Liver (tissue), 9 donors: ENCODE measurements around the gene RABL2B. TPM values are rescaled to one million over a fixed set of nuclear protein-coding genes. Genes with fewer than 3 reads are reported as not detected.

ENCODE experiments used
- DNase-seq: peaks from one replicate; pipeline ENCODE4 v3.0.0-alpha.2; 2017; ENCODE audit warnings: low spot score
- H3K27ac ChIP-seq, 2 donors: one replicate each; pipeline ENCODE4 v1.7.0; 2013; ENCODE audit warnings: inconsistent platforms in 2 of 2, low read length in 2 of 2, control low read depth in 1 of 2, low read depth in 1 of 2, mild to moderate bottlenecking in 1 of 2
- H3K27me3 ChIP-seq, 4 donors: one replicate each; pipeline versions ENCODE4 v1.6.1 to v1.7.0; 2013; ENCODE audit warnings: low read length in 3 of 4, inconsistent platforms in 1 of 4, mild to moderate bottlenecking in 1 of 4, moderate library complexity in 1 of 4; ENCODE audit not compliant: control insufficient read depth in 4 of 4, insufficient read depth in 4 of 4
- H3K36me3 ChIP-seq, 4 donors: one replicate each; pipeline versions ENCODE4 v1.6.1 to v1.7.0; 2013; ENCODE audit warnings: low read length in 3 of 4, mild to moderate bottlenecking in 3 of 4, low read depth in 1 of 4, moderate library complexity in 1 of 4; ENCODE audit not compliant: control insufficient read depth in 4 of 4, insufficient read depth in 3 of 4
- H3K4me1 ChIP-seq, 4 donors: one replicate each; pipeline versions ENCODE4 v1.6.1 to v1.7.0; 2013; ENCODE audit warnings: low read length in 3 of 4, mild to moderate bottlenecking in 3 of 4, moderate library complexity in 1 of 4; ENCODE audit not compliant: control insufficient read depth in 4 of 4, insufficient read depth in 4 of 4
- H3K4me3 ChIP-seq, 3 donors: one replicate each; pipeline versions ENCODE4 v1.6.1 to v1.7.0; 2013; ENCODE audit warnings: low read length in 3 of 3, control low read depth in 1 of 3, low read depth in 1 of 3, mild to moderate bottlenecking in 1 of 3
- H3K9ac ChIP-seq, 2 donors: one replicate each; pipeline ENCODE4 v1.7.0; 2013; ENCODE audit warnings: low read length in 2 of 2, mild to moderate bottlenecking in 2 of 2, moderate library complexity in 2 of 2, control low read depth in 1 of 2, low read depth in 1 of 2
- H3K9me3 ChIP-seq, 4 donors: one replicate each; pipeline versions ENCODE4 v1.6.1 to v1.7.0; 2013; ENCODE audit warnings: low read length in 3 of 4; ENCODE audit not compliant: control insufficient read depth in 4 of 4
- ATF3 ChIP-seq: IDR thresholded peaks from 2 replicates; pipeline ENCODE4 v1.6.1; 2016; ENCODE audit warnings: antibody characterized with exemption
- EGR1 ChIP-seq, 2 donors: IDR thresholded peaks; 2 replicates each; pipeline ENCODE4 v1.6.1; 2016 to 2018; ENCODE audit warnings: antibody characterized with exemption in 2 of 2, low read depth in 2 of 2
- FOXA1 ChIP-seq: IDR thresholded peaks from 2 replicates; pipeline ENCODE4 v1.6.1; 2016; ENCODE audit warnings: antibody characterized with exemption
- FOXA2 ChIP-seq: IDR thresholded peaks from 2 replicates; pipeline ENCODE4 v1.6.1; 2016; ENCODE audit warnings: antibody characterized with exemption
- GABPA ChIP-seq, 2 donors: IDR thresholded peaks in 1 of 2; conservative IDR thresholded peaks in 1 of 2; 2 replicates each; pipeline ENCODE4 v1.6.1; 2016; ENCODE audit warnings: antibody characterized with exemption in 2 of 2, mild to moderate bottlenecking in 1 of 2, moderate library complexity in 1 of 2
- HNF4G ChIP-seq: IDR thresholded peaks from 2 replicates; pipeline ENCODE4 v1.6.1; 2016; ENCODE audit warnings: antibody characterized with exemption
- JUND ChIP-seq, 2 donors: IDR thresholded peaks; 2 replicates each; pipeline ENCODE4 v1.6.1; 2016; ENCODE audit warnings: antibody characterized with exemption in 2 of 2
- MAX ChIP-seq: IDR thresholded peaks from 2 replicates; pipeline ENCODE4 v1.6.1; 2016; ENCODE audit warnings: antibody characterized with exemption
- NR2F2 ChIP-seq: IDR thresholded peaks from 2 replicates; pipeline ENCODE4 v1.6.1; 2016; ENCODE audit warnings: antibody characterized with exemption
- RXRA ChIP-seq, 2 donors: IDR thresholded peaks; 2 replicates each; pipeline ENCODE4 v1.6.1; 2017 to 2018; ENCODE audit warnings: antibody characterized with exemption in 2 of 2, mild to moderate bottlenecking in 1 of 2
- SP1 ChIP-seq: IDR thresholded peaks from 2 replicates; pipeline ENCODE4 v1.6.1; 2018; ENCODE audit warnings: antibody characterized with exemption, mild to moderate bottlenecking
- TAF1 ChIP-seq: conservative IDR thresholded peaks from 2 replicates; pipeline ENCODE4 v1.6.1; 2016; ENCODE audit warnings: antibody characterized with exemption, mild to moderate bottlenecking
- YY1 ChIP-seq: IDR thresholded peaks from 2 replicates; pipeline ENCODE4 v1.6.1; 2016; ENCODE audit warnings: antibody characterized with exemption, mild to moderate bottlenecking
- ZBTB33 ChIP-seq: IDR thresholded peaks from 2 replicates; pipeline ENCODE4 v1.6.1; 2016; ENCODE audit warnings: antibody characterized with exemption
- WGBS: extraction: QIAGEN DNeasy Blood & Tissue Kit; methylation state at CpG from one replicate; pipeline ENCODE4 v1.1.7; 2013; 5-methylcytosine and 5-hydroxymethylcytosine counted together
- polyA plus RNA-seq, 2 donors: library from polyadenylated mRNA; stranded (reverse) in 1 of 2; unstranded in 1 of 2; fragments of 200-250 nt in 1 of 2; fragments of >200 nt in 1 of 2; fragmentation: Nextera tagmentation in 1 of 2; extraction: Ambion mirVana in 1 of 2; gene quantifications; one replicate each; pipeline versions ENCODE4 v1.2.1 to v1.2.3, GENCODE V29; 2013 to 2015
- total RNA-seq, 2 donors: library from RNA; depleted of rRNA; stranded (reverse); fragments of >200 nt; gene quantifications; one replicate each; pipeline ENCODE4 v1.2.3, GENCODE V29; 2014
- TF ChIP-seq, protein P1 (sequence below): IDR thresholded peaks from 2 replicates; pipeline ENCODE4 v1.6.1; 2016; ENCODE audit warnings: antibody characterized with exemption, mild to moderate bottlenecking
- TF ChIP-seq, protein P2 (sequence below): fragments of 150-350 bp; IDR thresholded peaks from 2 replicates; pipeline ENCODE4 v1.5.1; 2017; ENCODE audit warnings: improper control_type of control experiment, low read depth, low read length; ENCODE audit not compliant: missing input control
- donor health status: healthy.
- donor health status: healthy.
- donor health status: healthy.
- donor health status: healthy.
- donor health status: healthy.

Gene RABL2B
- total and polyA plus RNA-seq, 4 donors = 4.2 to 6.7 (median 5.5) TPM

DNA sequence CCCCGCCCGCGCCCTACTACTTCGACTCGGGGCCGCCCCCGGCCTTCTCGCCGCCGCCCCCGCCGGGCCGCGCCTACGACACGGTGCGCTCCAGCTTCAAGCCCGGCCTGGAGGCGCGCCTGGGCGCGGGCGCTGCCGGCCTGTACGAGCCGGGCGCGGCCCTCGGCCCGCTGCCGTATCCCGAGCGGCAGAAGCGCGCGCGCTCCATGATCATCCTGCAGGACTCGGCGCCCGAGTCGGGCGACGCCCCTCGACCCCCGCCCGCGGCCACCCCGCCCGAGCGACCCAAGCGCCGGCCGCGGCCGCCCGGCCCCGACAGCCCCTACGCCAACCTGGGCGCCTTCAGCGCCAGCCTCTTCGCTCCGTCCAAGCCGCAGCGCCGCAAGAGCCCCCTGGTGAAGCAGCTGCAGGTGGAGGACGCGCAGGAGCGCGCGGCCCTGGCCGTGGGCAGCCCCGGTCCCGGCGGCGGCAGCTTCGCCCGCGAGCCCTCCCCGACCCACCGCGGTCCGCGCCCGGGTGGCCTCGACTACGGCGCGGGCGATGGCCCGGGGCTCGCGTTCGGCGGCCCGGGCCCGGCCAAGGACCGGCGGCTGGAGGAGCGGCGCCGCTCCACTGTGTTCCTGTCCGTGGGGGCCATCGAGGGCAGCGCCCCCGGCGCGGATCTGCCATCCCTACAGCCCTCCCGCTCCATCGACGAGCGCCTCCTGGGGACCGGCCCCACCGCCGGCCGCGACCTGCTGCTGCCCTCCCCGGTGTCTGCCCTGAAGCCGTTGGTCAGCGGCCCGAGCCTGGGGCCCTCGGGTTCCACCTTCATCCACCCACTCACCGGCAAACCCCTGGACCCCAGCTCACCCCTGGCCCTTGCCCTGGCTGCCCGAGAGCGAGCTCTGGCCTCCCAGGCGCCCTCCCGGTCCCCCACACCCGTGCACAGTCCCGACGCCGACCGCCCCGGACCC is 62.9 kb downstream of the RABL2B start:
- Histone ChIP-seq H3K9ac (no peak overlapping the region), H3K9me3 (no peaks in the 10 kb centered on the region), H3K4me3 (no peak overlapping the region), H3K36me3 (peaks cover 2 to 23% (median 14%) of the 10 kb centered on the region in 4 donors), H3K4me1 (no peaks in the 10 kb centered on the region), H3K27me3 (no peaks in the 10 kb centered on the region), H3K27ac (no peak overlapping the region)
- no peak for TF ChIP-seq MAX
- no peak for TF ChIP-seq TAF1
- TF ChIP-seq EGR1 (IDR thresholded peaks at IDR 0.05; ENCODE audit: low read depth in 2 of 2) = no peak
- TF ChIP-seq HNF4G = no peak
- TF ChIP-seq ATF3 = no peak
- TF ChIP-seq FOXA2 = no peak
- no peak for TF ChIP-seq FOXA1
- no peak for TF ChIP-seq JUND (IDR thresholded peaks at IDR 0.05)
- no peak for TF ChIP-seq ZBTB33
- TF ChIP-seq, protein P1, sequence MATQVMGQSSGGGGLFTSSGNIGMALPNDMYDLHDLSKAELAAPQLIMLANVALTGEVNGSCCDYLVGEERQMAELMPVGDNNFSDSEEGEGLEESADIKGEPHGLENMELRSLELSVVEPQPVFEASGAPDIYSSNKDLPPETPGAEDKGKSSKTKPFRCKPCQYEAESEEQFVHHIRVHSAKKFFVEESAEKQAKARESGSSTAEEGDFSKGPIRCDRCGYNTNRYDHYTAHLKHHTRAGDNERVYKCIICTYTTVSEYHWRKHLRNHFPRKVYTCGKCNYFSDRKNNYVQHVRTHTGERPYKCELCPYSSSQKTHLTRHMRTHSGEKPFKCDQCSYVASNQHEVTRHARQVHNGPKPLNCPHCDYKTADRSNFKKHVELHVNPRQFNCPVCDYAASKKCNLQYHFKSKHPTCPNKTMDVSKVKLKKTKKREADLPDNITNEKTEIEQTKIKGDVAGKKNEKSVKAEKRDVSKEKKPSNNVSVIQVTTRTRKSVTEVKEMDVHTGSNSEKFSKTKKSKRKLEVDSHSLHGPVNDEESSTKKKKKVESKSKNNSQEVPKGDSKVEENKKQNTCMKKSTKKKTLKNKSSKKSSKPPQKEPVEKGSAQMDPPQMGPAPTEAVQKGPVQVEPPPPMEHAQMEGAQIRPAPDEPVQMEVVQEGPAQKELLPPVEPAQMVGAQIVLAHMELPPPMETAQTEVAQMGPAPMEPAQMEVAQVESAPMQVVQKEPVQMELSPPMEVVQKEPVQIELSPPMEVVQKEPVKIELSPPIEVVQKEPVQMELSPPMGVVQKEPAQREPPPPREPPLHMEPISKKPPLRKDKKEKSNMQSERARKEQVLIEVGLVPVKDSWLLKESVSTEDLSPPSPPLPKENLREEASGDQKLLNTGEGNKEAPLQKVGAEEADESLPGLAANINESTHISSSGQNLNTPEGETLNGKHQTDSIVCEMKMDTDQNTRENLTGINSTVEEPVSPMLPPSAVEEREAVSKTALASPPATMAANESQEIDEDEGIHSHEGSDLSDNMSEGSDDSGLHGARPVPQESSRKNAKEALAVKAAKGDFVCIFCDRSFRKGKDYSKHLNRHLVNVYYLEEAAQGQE = no peak
- TF ChIP-seq YY1 = no peak
- WGBS = 71% methylated on average over 132 of the region's 132 CpGs
- no peak for DNase-seq

- Histone ChIP-seq H3K27ac (no peak overlapping the region), H3K4me1 (peaks cover 0 to 3% (median 0%) of the 10 kb centered on the region in 4 donors), H3K27me3 (no peaks in the 10 kb centered on the region), H3K4me3 (no peak overlapping the region), H3K9ac (no peak overlapping the region), H3K9me3 (no peaks in the 10 kb centered on the region), H3K36me3 (peaks cover 0 to 23% (median 11%) of the 10 kb centered on the region in 4 donors)
- no peak for TF ChIP-seq NR2F2
- no peak for TF ChIP-seq ATF3
- TF ChIP-seq GABPA (IDR thresholded peaks at IDR 0.05 in 1 of 2, conservative IDR thresholded peaks at IDR 0.05 in 1 of 2) = no peak
- TF ChIP-seq RXRA (IDR thresholded peaks at IDR 0.05) = no peak
- TF ChIP-seq EGR1 (IDR thresholded peaks at IDR 0.05; ENCODE audit: low read depth in 2 of 2) = no peak
- no peak for TF ChIP-seq MAX
- TF ChIP-seq SP1 = no peak
- TF ChIP-seq, protein P2, sequence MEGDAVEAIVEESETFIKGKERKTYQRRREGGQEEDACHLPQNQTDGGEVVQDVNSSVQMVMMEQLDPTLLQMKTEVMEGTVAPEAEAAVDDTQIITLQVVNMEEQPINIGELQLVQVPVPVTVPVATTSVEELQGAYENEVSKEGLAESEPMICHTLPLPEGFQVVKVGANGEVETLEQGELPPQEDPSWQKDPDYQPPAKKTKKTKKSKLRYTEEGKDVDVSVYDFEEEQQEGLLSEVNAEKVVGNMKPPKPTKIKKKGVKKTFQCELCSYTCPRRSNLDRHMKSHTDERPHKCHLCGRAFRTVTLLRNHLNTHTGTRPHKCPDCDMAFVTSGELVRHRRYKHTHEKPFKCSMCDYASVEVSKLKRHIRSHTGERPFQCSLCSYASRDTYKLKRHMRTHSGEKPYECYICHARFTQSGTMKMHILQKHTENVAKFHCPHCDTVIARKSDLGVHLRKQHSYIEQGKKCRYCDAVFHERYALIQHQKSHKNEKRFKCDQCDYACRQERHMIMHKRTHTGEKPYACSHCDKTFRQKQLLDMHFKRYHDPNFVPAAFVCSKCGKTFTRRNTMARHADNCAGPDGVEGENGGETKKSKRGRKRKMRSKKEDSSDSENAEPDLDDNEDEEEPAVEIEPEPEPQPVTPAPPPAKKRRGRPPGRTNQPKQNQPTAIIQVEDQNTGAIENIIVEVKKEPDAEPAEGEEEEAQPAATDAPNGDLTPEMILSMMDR = no peak
- TF ChIP-seq TAF1 = no peak
- TF ChIP-seq FOXA2 = no peak
- TF ChIP-seq FOXA1 = no peak
- TF ChIP-seq YY1 = no peak
- no peak for DNase-seq
- 65% methylated on average over 40 of the region's 40 CpGs for WGBS
Measured at GRCh38 chr22:50719814-50720300, 63.6 kb downstream of the RABL2B start.
